Measurements from ENCODE around the gene OR8B12. TPM values are rescaled to one million over a fixed set of nuclear protein-coding genes. Genes with fewer than 3 reads are reported as not detected.

The OR8B12 gene
- polyA plus RNA-seq, 1 donor from 2014 or later = not detected

DNA sequence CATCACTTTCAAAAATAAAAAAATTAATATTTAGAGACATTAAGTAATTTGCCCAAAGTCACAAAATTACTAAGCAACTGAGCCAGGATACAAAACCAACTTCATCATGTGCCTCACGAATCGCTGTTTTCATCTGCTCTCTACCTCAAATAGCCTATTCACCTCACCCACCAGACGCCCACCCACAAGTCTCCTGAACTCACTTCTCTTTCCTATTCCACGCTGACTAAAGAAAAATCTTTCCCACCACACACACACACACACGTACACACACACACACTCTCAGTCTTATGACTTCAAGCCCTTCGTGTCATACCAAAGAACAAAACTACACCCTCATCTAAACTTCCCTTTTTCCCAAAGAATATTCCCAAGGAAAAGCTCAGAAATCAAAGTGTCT lies 2.2 kb downstream of the OR8B12 start:
- TF ChIP-seq POLR2AphosphoS5 (IDR thresholded peaks at IDR 0.05) = no peak
- no peak overlapping the region for H2AFZ ChIP-seq (ENCODE audit: low read depth, low read length)
- H3K36me3 ChIP-seq (ENCODE audit: insufficient read depth, low read length) = no peaks in the 10 kb centered on the region
- no peak overlapping the region for H3K9ac ChIP-seq (ENCODE audit: low read length)
- no peak overlapping the region for H3K4me3 ChIP-seq (ENCODE audit: low read length)
- H3K4me2 ChIP-seq (ENCODE audit: low read length) = no peak overlapping the region
- H3K27ac ChIP-seq (ENCODE audit: low read length) = no peak overlapping the region
- H3F3A ChIP-seq (ENCODE audit: insufficient read depth, low read length, poor library complexity, severe bottlenecking) = no peaks in the 10 kb centered on the region
- no peaks in the 10 kb centered on the region for H3K9me2 ChIP-seq (ENCODE audit: insufficient read depth, low read length)
- no peaks in the 10 kb centered on the region for H3K79me2 ChIP-seq (replicated peaks; ENCODE audit: insufficient read depth, low read length)
- no peaks in the 10 kb centered on the region for H4K20me1 ChIP-seq (ENCODE audit: insufficient read depth)
- no peaks in the 10 kb centered on the region for H3K9me3 ChIP-seq (ENCODE audit: low read length)
- no peaks in the 10 kb centered on the region for H3K27me3 ChIP-seq (ENCODE audit: insufficient read depth, low read depth, low read length)

DNA sequence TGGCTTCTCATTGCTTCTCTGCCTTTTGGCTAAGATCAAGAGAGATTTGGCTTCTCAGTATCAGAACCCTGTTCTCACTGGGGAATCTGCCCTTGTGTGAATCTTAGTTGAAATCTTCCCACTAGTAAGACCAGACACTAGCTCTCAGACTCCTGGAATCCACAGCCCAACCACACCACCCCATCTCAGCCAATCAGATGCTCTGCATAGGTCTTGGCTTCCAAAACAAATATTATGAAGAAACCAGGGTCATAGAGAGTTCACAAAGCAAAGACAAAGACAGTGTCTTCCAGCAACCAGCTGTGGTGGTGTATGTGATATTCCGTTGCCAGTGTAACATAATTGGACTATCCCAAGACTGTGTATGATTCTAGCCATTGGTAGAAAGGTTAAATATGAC lies 5.4 kb downstream of the OR8B12 start:
- no peak overlapping the region for H3K4me2 ChIP-seq (ENCODE audit: low read length)
- TF ChIP-seq, protein P1, sequence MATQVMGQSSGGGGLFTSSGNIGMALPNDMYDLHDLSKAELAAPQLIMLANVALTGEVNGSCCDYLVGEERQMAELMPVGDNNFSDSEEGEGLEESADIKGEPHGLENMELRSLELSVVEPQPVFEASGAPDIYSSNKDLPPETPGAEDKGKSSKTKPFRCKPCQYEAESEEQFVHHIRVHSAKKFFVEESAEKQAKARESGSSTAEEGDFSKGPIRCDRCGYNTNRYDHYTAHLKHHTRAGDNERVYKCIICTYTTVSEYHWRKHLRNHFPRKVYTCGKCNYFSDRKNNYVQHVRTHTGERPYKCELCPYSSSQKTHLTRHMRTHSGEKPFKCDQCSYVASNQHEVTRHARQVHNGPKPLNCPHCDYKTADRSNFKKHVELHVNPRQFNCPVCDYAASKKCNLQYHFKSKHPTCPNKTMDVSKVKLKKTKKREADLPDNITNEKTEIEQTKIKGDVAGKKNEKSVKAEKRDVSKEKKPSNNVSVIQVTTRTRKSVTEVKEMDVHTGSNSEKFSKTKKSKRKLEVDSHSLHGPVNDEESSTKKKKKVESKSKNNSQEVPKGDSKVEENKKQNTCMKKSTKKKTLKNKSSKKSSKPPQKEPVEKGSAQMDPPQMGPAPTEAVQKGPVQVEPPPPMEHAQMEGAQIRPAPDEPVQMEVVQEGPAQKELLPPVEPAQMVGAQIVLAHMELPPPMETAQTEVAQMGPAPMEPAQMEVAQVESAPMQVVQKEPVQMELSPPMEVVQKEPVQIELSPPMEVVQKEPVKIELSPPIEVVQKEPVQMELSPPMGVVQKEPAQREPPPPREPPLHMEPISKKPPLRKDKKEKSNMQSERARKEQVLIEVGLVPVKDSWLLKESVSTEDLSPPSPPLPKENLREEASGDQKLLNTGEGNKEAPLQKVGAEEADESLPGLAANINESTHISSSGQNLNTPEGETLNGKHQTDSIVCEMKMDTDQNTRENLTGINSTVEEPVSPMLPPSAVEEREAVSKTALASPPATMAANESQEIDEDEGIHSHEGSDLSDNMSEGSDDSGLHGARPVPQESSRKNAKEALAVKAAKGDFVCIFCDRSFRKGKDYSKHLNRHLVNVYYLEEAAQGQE (IDR thresholded peaks at IDR 0.05; ENCODE audit: borderline replicate concordance) = no peak
- no peak for TF ChIP-seq RAD21 (conservative IDR thresholded peaks at IDR 0.05)
- TF ChIP-seq EZH2 (IDR thresholded peaks at IDR 0.05; ENCODE audit: borderline replicate concordance, insufficient read depth, low read length, poor library complexity, severe bottlenecking) = no peak
- no peak for TF ChIP-seq SMC3 (conservative IDR thresholded peaks at IDR 0.05; ENCODE audit: poor library complexity)
- TF ChIP-seq MXI1 (conservative IDR thresholded peaks at IDR 0.05; ENCODE audit: poor library complexity, severe bottlenecking) = no peak

DNA sequence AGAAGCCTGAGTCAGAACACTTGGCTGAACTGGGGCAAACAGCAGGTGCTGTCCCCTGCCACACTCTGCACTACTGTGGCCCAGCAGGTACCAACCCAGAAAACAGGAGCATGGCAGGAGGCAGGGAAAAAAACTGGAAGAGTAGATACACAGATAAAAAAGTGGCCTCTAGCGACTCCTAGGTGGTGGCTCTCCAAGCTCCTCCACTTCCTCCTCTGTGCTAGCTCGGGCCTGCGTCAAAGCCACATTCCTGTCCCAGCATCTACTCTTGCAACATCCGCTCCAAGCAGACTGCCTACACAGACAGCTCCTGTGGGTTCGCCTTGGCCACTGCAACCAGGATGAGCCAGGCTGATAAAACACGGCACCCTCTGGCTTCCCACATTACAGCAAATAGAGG lies 6.9 kb downstream of the OR8B12 start:
- Histone ChIP-seq H3K4me2 (ENCODE audit: low read length) (no peak overlapping the region), H3K9me2 (ENCODE audit: insufficient read depth, low read length) (no peaks in the 10 kb centered on the region), H3K79me2 (replicated peaks; ENCODE audit: insufficient read depth, low read length) (no peaks in the 10 kb centered on the region), H3F3A (ENCODE audit: insufficient read depth, low read length, poor library complexity, severe bottlenecking) (no peaks in the 10 kb centered on the region), H3K27me3 (ENCODE audit: insufficient read depth, low read depth, low read length) (no peaks in the 10 kb centered on the region), H2AFZ (ENCODE audit: low read depth, low read length) (no peak overlapping the region), H3K4me3 (ENCODE audit: low read length) (no peak overlapping the region), H3K9ac (ENCODE audit: low read length) (no peak overlapping the region), H4K20me1 (ENCODE audit: insufficient read depth) (no peaks in the 10 kb centered on the region), H3K9me3 (ENCODE audit: low read length) (no peaks in the 10 kb centered on the region), H3K27ac (ENCODE audit: low read length) (no peak overlapping the region), H3K36me3 (ENCODE audit: insufficient read depth, low read length) (no peaks in the 10 kb centered on the region)
- TF ChIP-seq MXI1 (conservative IDR thresholded peaks at IDR 0.05; ENCODE audit: poor library complexity, severe bottlenecking) (no peak), RAD21 (conservative IDR thresholded peaks at IDR 0.05) (no peak), POLR2AphosphoS5 (IDR thresholded peaks at IDR 0.05) (no peak), EZH2 (IDR thresholded peaks at IDR 0.05; ENCODE audit: borderline replicate concordance, insufficient read depth, low read length, poor library complexity, severe bottlenecking) (no peak), TAF1 (IDR thresholded peaks at IDR 0.05; ENCODE audit: low read depth) (no peak), SMC3 (conservative IDR thresholded peaks at IDR 0.05; ENCODE audit: poor library complexity) (no peak), EP300 (conservative IDR thresholded peaks at IDR 0.05; ENCODE audit: poor library complexity, severe bottlenecking) (no peak)
- TF ChIP-seq, protein P2, sequence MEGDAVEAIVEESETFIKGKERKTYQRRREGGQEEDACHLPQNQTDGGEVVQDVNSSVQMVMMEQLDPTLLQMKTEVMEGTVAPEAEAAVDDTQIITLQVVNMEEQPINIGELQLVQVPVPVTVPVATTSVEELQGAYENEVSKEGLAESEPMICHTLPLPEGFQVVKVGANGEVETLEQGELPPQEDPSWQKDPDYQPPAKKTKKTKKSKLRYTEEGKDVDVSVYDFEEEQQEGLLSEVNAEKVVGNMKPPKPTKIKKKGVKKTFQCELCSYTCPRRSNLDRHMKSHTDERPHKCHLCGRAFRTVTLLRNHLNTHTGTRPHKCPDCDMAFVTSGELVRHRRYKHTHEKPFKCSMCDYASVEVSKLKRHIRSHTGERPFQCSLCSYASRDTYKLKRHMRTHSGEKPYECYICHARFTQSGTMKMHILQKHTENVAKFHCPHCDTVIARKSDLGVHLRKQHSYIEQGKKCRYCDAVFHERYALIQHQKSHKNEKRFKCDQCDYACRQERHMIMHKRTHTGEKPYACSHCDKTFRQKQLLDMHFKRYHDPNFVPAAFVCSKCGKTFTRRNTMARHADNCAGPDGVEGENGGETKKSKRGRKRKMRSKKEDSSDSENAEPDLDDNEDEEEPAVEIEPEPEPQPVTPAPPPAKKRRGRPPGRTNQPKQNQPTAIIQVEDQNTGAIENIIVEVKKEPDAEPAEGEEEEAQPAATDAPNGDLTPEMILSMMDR (IDR thresholded peaks at IDR 0.05; ENCODE audit: poor library complexity, severe bottlenecking) = no peak
- TF ChIP-seq, protein P1 (IDR thresholded peaks at IDR 0.05; ENCODE audit: borderline replicate concordance) = no peak

More for the DNA sequence above, 5.4 kb downstream of the OR8B12 start:
- Histone ChIP-seq H3K4me3 (ENCODE audit: low read length) (no peak overlapping the region), H3K27ac (ENCODE audit: low read length) (no peak overlapping the region), H3K79me2 (replicated peaks; ENCODE audit: insufficient read depth, low read length) (no peaks in the 10 kb centered on the region), H3K36me3 (ENCODE audit: insufficient read depth, low read length) (no peaks in the 10 kb centered on the region), H3K9ac (ENCODE audit: low read length) (no peak overlapping the region), H3K27me3 (ENCODE audit: insufficient read depth, low read depth, low read length) (no peaks in the 10 kb centered on the region), H3F3A (ENCODE audit: insufficient read depth, low read length, poor library complexity, severe bottlenecking) (no peaks in the 10 kb centered on the region), H3K9me3 (ENCODE audit: low read length) (no peaks in the 10 kb centered on the region), H3K9me2 (ENCODE audit: insufficient read depth, low read length) (no peaks in the 10 kb centered on the region), H4K20me1 (ENCODE audit: insufficient read depth) (no peaks in the 10 kb centered on the region), H2AFZ (ENCODE audit: low read depth, low read length) (no peak overlapping the region)
